Measurements from ENCODE around the gene ZNF862. TPM values are rescaled to one million over a fixed set of nuclear protein-coding genes. Genes with fewer than 3 reads are reported as not detected.
"Not testable (repeated sequence)": the region's sequence is repeated elsewhere in the genome, so short reads cannot be mapped to it uniquely, and the experiment has no call there.

Gene ZNF862
- total RNA-seq, 4 donors from 2014 or later, result 19.8 to 36.4 (median 23.0) TPM

DNA sequence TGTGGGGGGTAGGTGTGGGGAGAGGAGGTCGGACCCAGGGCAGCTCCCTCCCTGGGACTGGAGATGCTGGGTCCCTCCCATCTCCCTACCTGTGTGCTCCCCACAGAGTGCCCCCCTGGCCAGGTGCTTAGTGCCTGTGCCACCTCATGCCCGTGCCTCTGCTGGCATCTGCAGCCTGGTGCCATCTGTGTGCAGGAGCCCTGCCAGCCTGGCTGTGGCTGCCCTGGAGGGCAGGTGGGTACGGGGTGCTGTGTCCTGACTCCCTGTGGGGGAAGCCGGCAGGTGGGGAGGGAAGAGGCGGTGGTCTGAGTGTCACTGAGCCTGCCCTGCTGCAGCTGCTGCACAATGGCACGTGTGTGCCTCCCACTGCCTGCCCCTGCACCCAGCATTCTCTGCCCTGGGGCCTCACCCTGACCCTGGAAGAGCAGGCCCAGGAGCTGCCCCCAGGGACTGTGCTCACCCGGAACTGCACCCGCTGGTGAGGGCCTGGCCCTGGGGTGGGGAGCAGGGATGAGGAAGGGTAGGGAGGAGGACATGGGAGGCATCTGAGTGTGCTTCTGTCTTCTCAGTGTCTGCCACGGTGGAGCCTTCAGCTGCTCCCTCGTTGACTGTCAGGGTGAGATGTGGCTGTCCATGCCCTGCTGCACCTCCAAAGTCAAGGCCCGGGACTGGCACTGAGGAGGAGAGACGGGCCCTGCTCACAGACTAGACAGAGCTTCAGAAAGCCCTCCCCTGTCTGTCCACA lies 11.7 kb upstream of the ZNF862 start:
- Histone ChIP-seq H3K36me3 (no peaks in the 10 kb centered on the region), H3K4me1 (peaks cover 0 to under 1% (median 0%) of the 10 kb centered on the region in 4 donors), H3K27me3 (no peaks in the 10 kb centered on the region), H3K4me3 (no peak overlapping the region), H3K9me3 (no peaks in the 10 kb centered on the region), H3K27ac (no peak overlapping the region)
- TF ChIP-seq POLR2A (IDR thresholded peaks at IDR 0.05), result no peak
- TF ChIP-seq, protein P1, sequence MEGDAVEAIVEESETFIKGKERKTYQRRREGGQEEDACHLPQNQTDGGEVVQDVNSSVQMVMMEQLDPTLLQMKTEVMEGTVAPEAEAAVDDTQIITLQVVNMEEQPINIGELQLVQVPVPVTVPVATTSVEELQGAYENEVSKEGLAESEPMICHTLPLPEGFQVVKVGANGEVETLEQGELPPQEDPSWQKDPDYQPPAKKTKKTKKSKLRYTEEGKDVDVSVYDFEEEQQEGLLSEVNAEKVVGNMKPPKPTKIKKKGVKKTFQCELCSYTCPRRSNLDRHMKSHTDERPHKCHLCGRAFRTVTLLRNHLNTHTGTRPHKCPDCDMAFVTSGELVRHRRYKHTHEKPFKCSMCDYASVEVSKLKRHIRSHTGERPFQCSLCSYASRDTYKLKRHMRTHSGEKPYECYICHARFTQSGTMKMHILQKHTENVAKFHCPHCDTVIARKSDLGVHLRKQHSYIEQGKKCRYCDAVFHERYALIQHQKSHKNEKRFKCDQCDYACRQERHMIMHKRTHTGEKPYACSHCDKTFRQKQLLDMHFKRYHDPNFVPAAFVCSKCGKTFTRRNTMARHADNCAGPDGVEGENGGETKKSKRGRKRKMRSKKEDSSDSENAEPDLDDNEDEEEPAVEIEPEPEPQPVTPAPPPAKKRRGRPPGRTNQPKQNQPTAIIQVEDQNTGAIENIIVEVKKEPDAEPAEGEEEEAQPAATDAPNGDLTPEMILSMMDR (IDR thresholded peaks at IDR 0.05), result no peak
- DNase-seq, result peak in 1 of 3 donors; percentile 31

DNA sequence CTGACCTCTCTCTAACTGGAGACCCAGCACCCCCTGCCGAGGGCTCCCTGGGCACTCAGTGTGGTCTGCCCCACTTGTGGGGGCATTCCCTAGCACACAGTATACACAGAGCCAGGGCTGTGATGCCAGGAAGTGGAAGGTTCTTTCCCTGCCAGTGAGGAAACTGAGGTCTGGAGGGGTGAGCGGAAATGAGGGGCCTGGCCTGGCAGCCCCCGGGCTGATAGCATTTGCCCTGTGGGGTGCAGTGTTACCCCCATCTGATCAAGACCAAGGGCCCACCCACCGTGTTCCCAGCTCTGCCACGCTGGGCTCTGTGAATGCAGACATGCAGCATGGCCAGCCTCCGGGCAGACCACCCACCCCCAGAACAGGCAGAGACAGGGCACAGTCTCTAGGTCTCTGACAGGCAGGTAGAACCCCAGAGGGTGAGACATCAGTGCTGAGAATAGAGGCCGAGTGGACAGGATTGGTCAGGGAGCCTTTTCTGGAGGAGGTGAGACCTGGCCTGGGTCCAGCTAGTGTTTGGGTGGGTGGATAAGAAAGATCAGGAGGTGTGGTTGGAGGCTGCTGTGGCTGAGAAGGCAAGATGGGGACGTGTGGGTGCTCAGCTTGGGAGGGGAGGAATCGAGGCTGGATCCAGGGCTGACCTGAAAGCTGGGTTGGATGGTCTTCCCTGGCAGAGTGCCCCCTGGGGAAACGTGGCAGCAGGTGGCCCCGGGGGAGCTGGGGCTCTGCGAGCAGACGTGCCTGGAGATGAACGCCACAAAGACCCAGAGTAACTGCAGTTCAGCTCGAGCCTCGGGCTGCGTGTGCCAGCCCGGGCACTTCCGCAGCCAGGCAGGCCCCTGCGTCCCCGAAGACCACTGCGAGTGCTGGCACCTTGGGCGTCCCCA lies 10.8 kb upstream of the ZNF862 start:
- no peaks in the 10 kb centered on the region for H3K9me3 ChIP-seq
- H3K36me3 ChIP-seq, result no peaks in the 10 kb centered on the region
- H3K27ac ChIP-seq, result no peak overlapping the region
- H3K4me3 ChIP-seq, result no peak overlapping the region
- DNase-seq, result no peak
- no peaks in the 10 kb centered on the region for H3K27me3 ChIP-seq
- TF ChIP-seq POLR2A (IDR thresholded peaks at IDR 0.05), result no peak
- TF ChIP-seq, protein P1 (IDR thresholded peaks at IDR 0.05), result no peak
- no peaks in the 10 kb centered on the region for H3K4me1 ChIP-seq

DNA sequence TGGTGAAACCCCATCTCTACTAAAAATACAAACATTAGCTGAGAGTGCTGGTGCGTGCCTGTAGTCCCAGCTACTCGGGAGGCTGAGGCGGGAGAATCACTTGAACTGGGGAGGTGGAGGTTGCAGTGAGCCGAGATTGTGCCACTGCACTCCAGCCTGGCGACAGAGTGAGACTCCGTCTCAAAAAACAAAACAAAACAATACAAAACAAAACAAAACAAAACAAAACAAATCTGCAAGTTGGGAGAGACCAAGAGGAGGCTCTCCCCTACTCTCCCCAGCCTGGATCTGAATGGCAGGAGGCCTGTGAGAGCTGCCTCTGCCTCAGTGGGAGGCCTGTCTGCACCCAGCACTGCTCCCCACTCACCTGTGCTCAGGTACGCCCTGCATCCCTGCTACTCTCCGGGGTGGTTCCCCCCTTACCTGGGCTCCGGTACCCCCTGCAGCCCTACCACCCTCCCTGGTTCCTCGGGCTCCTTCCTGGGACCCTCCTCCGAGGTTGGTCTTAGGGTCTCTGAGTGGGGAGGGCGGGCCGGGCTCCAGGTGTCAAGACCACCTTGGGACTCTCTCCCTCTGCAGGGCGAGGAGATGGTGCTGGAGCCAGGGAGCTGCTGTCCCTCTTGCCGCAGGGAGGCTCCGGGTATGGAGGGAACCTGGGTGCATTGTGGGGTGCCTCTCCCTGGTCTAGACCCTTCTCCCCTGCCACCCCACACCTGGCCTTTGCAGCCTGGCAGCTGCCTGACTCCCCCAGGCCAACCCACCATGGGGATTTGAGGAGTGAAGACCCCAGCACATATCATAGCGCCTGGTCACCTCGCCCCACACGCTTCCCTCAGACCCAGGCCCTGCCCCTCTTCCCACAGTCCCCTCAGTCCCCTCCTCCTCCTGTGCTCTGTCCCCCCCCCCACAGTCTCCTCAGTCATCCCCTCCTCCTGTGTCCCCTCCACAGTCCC lies 9.5 kb upstream of the ZNF862 start:
- Histone ChIP-seq H3K4me1 (no peaks in the 10 kb centered on the region), H3K4me3 (no peak overlapping the region), H3K27me3 (no peaks in the 10 kb centered on the region), H3K27ac (no peak overlapping the region), H3K36me3 (no peaks in the 10 kb centered on the region), H3K9me3 (no peaks in the 10 kb centered on the region)
- peak in 1 of 3 donors; percentile 11 for DNase-seq
- no peak for TF ChIP-seq POLR2A (IDR thresholded peaks at IDR 0.05)
- TF ChIP-seq, protein P1 (IDR thresholded peaks at IDR 0.05), result no peak

DNA sequence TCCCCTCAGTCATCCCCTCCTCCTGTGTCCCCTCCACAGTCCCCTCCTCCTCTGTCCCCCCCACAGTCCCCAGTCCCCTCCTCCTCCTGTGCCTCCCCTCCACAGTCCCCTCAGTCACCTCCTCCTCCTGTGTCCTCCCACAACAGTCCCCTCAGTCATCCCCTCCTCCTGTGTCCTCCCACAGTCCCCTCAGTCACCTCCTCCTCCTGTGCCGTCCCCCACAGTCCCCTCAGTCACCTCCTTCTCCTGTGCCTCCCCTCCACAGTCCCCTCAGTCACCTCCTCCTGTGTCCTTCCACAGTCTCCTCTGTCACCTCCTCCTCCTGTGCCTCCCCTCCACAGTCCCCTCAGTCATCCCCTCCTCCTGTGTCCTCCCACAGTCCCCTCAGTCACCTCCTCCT lies 7.6 kb upstream of the ZNF862 start:
- not testable (repeated sequence) for H3K27ac ChIP-seq, DNase-seq, H3K4me3 ChIP-seq, H3K27me3 ChIP-seq, H3K36me3 ChIP-seq, H3K9me3 ChIP-seq, H3K4me1 ChIP-seq

DNA sequence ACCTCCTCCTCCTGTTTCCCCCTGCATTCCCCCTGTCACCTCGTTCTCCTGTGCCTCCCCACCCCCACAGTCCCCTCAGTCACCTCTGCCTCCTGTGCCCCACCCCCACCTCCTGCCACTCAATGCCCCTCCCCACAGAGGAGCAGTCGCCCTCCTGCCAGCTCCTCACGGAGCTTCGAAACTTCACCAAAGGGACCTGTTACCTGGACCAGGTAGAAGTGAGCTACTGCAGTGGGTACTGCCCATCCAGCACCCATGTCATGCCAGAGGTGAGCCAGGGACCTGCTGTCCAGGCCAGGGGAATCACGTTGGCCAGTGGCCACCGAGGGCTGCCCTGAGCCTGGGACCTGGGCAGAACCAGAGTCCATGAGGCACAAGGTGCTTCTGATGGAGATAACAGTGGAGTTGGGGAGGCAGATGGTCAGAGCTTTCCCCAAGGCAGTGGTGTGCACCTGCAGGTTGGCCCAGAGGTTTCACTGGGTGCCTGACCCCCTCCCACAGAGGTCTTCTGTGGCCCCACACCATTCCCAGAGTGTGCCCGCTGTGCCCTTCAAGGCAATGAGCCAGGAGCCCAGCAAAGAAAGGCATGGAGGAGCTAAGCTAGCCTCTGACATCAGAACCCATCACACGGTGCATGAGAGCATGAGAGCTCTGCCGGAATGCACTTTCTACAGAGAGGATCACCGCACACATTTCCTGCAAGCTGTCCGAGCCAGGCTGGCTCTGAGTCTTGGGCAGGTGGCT lies 7.0 kb upstream of the ZNF862 start:
- no peak for DNase-seq
- no peaks in the 10 kb centered on the region for H3K27me3 ChIP-seq
- no peak for TF ChIP-seq POLR2A (IDR thresholded peaks at IDR 0.05)
- TF ChIP-seq, protein P1 (IDR thresholded peaks at IDR 0.05), result no peak

More for the DNA sequence above, 7.0 kb upstream of the ZNF862 start:
- no peak overlapping the region for H3K27ac ChIP-seq
- no peaks in the 10 kb centered on the region for H3K36me3 ChIP-seq
- no peaks in the 10 kb centered on the region for H3K9me3 ChIP-seq
- H3K4me3 ChIP-seq, result no peak overlapping the region
- H3K4me1 ChIP-seq, result no peaks in the 10 kb centered on the region

All from Peyer's patch (tissue), 4 donors.